ENCODE data around the gene CRYL1. TPM values are rescaled to one million over a fixed set of nuclear protein-coding genes. Genes with fewer than 3 reads are reported as not detected.

CRYL1 gene
- total RNA-seq, 6 experiments from 2014 or later: 10.9 to 13.2 (median 12.0) TPM

- no peak for TF ChIP-seq CTCF (IDR thresholded peaks at IDR 0.05)
- H3K4me1 Mint-ChIP-seq (ENCODE audit: low read depth): peaks cover 20% of the 10 kb centered on the region
- no peak overlapping the region for H3K27ac Mint-ChIP-seq
- H3K36me3 Mint-ChIP-seq (ENCODE audit: low read depth): no peaks in the 10 kb centered on the region
- H3K27me3 Mint-ChIP-seq (ENCODE audit: insufficient read depth): no peaks in the 10 kb centered on the region; the same call in 1 of the 2 replicates
- no peak for DNase-seq
- H3K9me3 Mint-ChIP-seq: no peaks in the 10 kb centered on the region
- H3K4me3 Mint-ChIP-seq: no peak overlapping the region
Observed at GRCh38 chr13:20491926-20492435, 33.7 kb downstream of the CRYL1 start.

GRCh38 chr13:20489185-20489820 is 36.4 kb downstream of the CRYL1 start:
- H3K27me3 Mint-ChIP-seq (ENCODE audit: insufficient read depth): no peaks in the 10 kb centered on the region; the same call in 1 of the 2 replicates
- no peak overlapping the region for H3K4me3 Mint-ChIP-seq
- TF ChIP-seq CTCF (IDR thresholded peaks at IDR 0.05): peak; percentile 72
- no peaks in the 10 kb centered on the region for H3K36me3 Mint-ChIP-seq (ENCODE audit: low read depth)
- H3K27ac Mint-ChIP-seq: no peak overlapping the region
- no peak for DNase-seq
- no peaks in the 10 kb centered on the region for H3K9me3 Mint-ChIP-seq
- peaks cover 8% of the 10 kb centered on the region for H3K4me1 Mint-ChIP-seq (ENCODE audit: low read depth)

- Mint-ChIP-seq H3K4me1 (ENCODE audit: low read depth) (peaks cover 7% of the 10 kb centered on the region), H3K4me3 (no peak overlapping the region), H3K9me3 (no peaks in the 10 kb centered on the region), H3K27me3 (ENCODE audit: insufficient read depth) (no peaks in the 10 kb centered on the region), H3K36me3 (ENCODE audit: low read depth) (no peaks in the 10 kb centered on the region), H3K27ac (no peak overlapping the region)
- no peak for DNase-seq
- TF ChIP-seq CTCF (IDR thresholded peaks at IDR 0.05): no peak
Observed at GRCh38 chr13:20487927-20488326, 37.7 kb downstream of the CRYL1 start.

GRCh38 chr13:20482787-20483186 is 42.9 kb downstream of the CRYL1 start:
- H3K4me3 Mint-ChIP-seq: no peak overlapping the region
- no peaks in the 10 kb centered on the region for H3K4me1 Mint-ChIP-seq (ENCODE audit: low read depth)
- H3K36me3 Mint-ChIP-seq (ENCODE audit: low read depth): no peaks in the 10 kb centered on the region
- DNase-seq: no peak
- no peak overlapping the region for H3K27ac Mint-ChIP-seq
- H3K9me3 Mint-ChIP-seq: no peaks in the 10 kb centered on the region
- no peaks in the 10 kb centered on the region; the same call in 1 of the 2 replicates for H3K27me3 Mint-ChIP-seq (ENCODE audit: insufficient read depth)
- TF ChIP-seq CTCF (IDR thresholded peaks at IDR 0.05): no peak

- no peaks in the 10 kb centered on the region for H3K9me3 Mint-ChIP-seq
- no peaks in the 10 kb centered on the region; the same call in 1 of the 2 replicates for H3K27me3 Mint-ChIP-seq (ENCODE audit: insufficient read depth)
- no peaks in the 10 kb centered on the region for H3K4me1 Mint-ChIP-seq (ENCODE audit: low read depth)
- no peak for TF ChIP-seq CTCF (IDR thresholded peaks at IDR 0.05)
- no peak for DNase-seq
- H3K36me3 Mint-ChIP-seq (ENCODE audit: low read depth): no peaks in the 10 kb centered on the region
- no peak overlapping the region for H3K27ac Mint-ChIP-seq
- H3K4me3 Mint-ChIP-seq: no peak overlapping the region
Observed at GRCh38 chr13:20482275-20482761, 43.3 kb downstream of the CRYL1 start.
